Adrenal gland (tissue), 12 donors: Measurements from ENCODE around the gene CALM3. TPM values are rescaled to one million over a fixed set of nuclear protein-coding genes. Genes with fewer than 3 reads are reported as not detected.

Source experiments
- DNase-seq, 7 donors: peaks; one replicate each; pipeline ENCODE4 v3.0.0-alpha.2; 2019 to 2020
- H3K27ac ChIP-seq, 5 donors: fragments of 200-600 bp; sonication (generic) in 4 of 5; 1 replicate in 3 of 5; 2 replicates in 2 of 5; pipeline versions ENCODE4 v1.5.1 to v1.8.0; 2016 to 2020; ENCODE audit warnings: mild to moderate bottlenecking in 1 of 5
- H3K27me3 ChIP-seq: fragments of 200-600 bp; 2 replicates; pipeline ENCODE4 v1.8.0; 2021
- H3K36me3 ChIP-seq, 2 donors: fragments of 200-600 bp; replicated peaks in 1 of 2; 1 replicate in 1 of 2; 2 replicates in 1 of 2; pipeline versions ENCODE4 v1.5.1 to v1.8.0; 2018 to 2022
- H3K4me1 ChIP-seq, 2 donors: fragments of 200-600 bp; replicated peaks in 1 of 2; 1 replicate in 1 of 2; 2 replicates in 1 of 2; pipeline versions ENCODE4 v1.5.1 to v1.8.0; 2018 to 2021
- H3K4me3 ChIP-seq, 4 donors: fragments of 200-600 bp; sonication (generic) in 3 of 4; one replicate each; pipeline ENCODE4 v1.5.1; 2016 to 2018
- H3K9me3 ChIP-seq, 3 donors: fragments of 200-600 bp; sonication (generic) in 1 of 3; replicated peaks in 1 of 3; 1 replicate in 2 of 3; 2 replicates in 1 of 3; pipeline versions ENCODE4 v1.5.1 to v1.8.0; 2016 to 2021
- CTCF ChIP-seq, 6 experiments: fragments of 450-650 bp in 4 of 6; fragments of 200-600 bp in 2 of 6; sonication (generic) in 1 of 6; IDR thresholded peaks; 1 replicate in 5 of 6; 2 replicates in 1 of 6; pipeline versions ENCODE4 v1.5.1 to v1.8.0; 2016 to 2021; ENCODE audit warnings: antibody characterized with exemption in 6 of 6, mild to moderate bottlenecking in 2 of 6, moderate library complexity in 1 of 6
- POLR2A ChIP-seq, 2 donors: fragments of 450-650 bp; IDR thresholded peaks; one replicate each; pipeline ENCODE4 v1.6.1; 2017; ENCODE audit warnings: antibody characterized with exemption in 2 of 2, mild to moderate bottlenecking in 2 of 2, moderate library complexity in 1 of 2
- WGBS, 4 donors: extraction: QIAGEN DNeasy Blood & Tissue Kit in 2 of 4; methylation state at CpG; one replicate each; pipeline versions ENCODE4 v1.1.5 to v1.1.7; 2013 to 2017; 5-methylcytosine and 5-hydroxymethylcytosine counted together
- intact Hi-C, 2 donors: fragments of 100-400 bp; cut with DNase I; formaldehyde crosslinking; loops; one replicate each; pipeline versions ENCODE4 v1.14.1 to v1.15.0; 2022 to 2023
- polyA plus RNA-seq, 3 donors: library from polyadenylated mRNA; stranded (reverse); fragments of 200-250 nt in 2 of 3; fragments of 350-450 nt in 1 of 3; fragmentation: Illumina TruSeq in 1 of 3; extraction: RNeasy Lipid Tissue Mini Kit (QIAGEN cat#74804) in 1 of 3; gene quantifications; one replicate each; pipeline ENCODE4 v1.2.3, GENCODE V29; 2013 to 2014
- total RNA-seq, 9 donors: library from RNA; depleted of rRNA in 4 of 9; stranded (reverse); fragments of >200 nt in 4 of 9; fragments of 120-200 nt in 1 of 9; fragmentation: NEBNext Ultra II Directional in 1 of 9; extraction: Animal tissue kit (Norgen Biotek cat#: 25700) in 1 of 9; gene quantifications; one replicate each; pipeline versions ENCODE4 v1.1.0 to v1.2.4, GENCODE V29; 2013 to 2023
- donor health status: healthy with polysubstance abuse.
- donor health status: Bipolar disorder and iron deficiency.
- donor health status: DM: yes; HTN: yes; CAD: no.
- donor health status: DM: no; HTN: no; CAD: no.
- donor health status: DM: no; HTN: no; CAD: no.
- donor health status: DM: yes; HTN: yes; CAD: no.

Gene CALM3
- total and polyA plus RNA-seq, 12 donors = 177 to 579 (median 278) TPM

- Histone ChIP-seq H3K4me3 (no peak overlapping the region), H3K4me1 (peaks cover 0 to 4% of the 10 kb centered on the region in 2 donors), H3K27me3 (peaks cover 17% of the 10 kb centered on the region), H3K36me3 (no peaks in the 10 kb centered on the region), H3K9me3 (no peaks in the 10 kb centered on the region), H3K27ac (peak overlapping the region in 1 of 5 donors; percentile 58)
- DNase-seq = no peak
- intact Hi-C loops = no loop called here
- TF ChIP-seq CTCF (IDR thresholded peaks at IDR 0.05) (no peak), POLR2A (IDR thresholded peaks at IDR 0.05) (no peak)
- WGBS, 4 donors = 43 to 60% (median 52%) methylated on average over 3 of the region's 3 CpGs
These were observed 43.6 kb downstream of the CALM3 start for GRCh38 chr19:46644720-46645119.

GRCh38 chr19:46646402-46646801 lies 45.3 kb downstream of the CALM3 start:
- intact Hi-C loops = no loop called here
- no peak overlapping the region for H3K27ac ChIP-seq

GRCh38 chr19:46648060-46648960 lies 47.2 kb downstream of the CALM3 start:
- DNase-seq = no peak
- Histone ChIP-seq H3K27ac (no peak overlapping the region), H3K27me3 (peaks cover 15% of the 10 kb centered on the region), H3K4me1 (no peaks in the 10 kb centered on the region), H3K36me3 (no peaks in the 10 kb centered on the region), H3K4me3 (no peak overlapping the region), H3K9me3 (no peaks in the 10 kb centered on the region)
- WGBS, 4 donors = 39 to 53% (median 44%) methylated on average over 12 to 63 of the region's 63 CpGs
- TF ChIP-seq POLR2A (IDR thresholded peaks at IDR 0.05) (no peak), CTCF (IDR thresholded peaks at IDR 0.05) (no peak)
- intact Hi-C loops = no loop called here

More at GRCh38 chr19:46646402-46646801, 45.3 kb downstream of the CALM3 start:
- TF ChIP-seq POLR2A (IDR thresholded peaks at IDR 0.05) (no peak), CTCF (IDR thresholded peaks at IDR 0.05) (no peak)
- H3K4me1 ChIP-seq = no peaks in the 10 kb centered on the region
- H3K4me3 ChIP-seq = no peak overlapping the region
- no peak for DNase-seq
- no peaks in the 10 kb centered on the region for H3K36me3 ChIP-seq
- WGBS, 4 donors = 75 to 81% (median 78%) methylated on average over 3 of the region's 3 CpGs
- H3K27me3 ChIP-seq = peaks cover 15% of the 10 kb centered on the region
- H3K9me3 ChIP-seq = no peaks in the 10 kb centered on the region

GRCh38 chr19:46648961-46649960 lies 48.1 kb downstream of the CALM3 start:
- peaks cover 15% of the 10 kb centered on the region for H3K27me3 ChIP-seq
- H3K27ac ChIP-seq = no peak overlapping the region
- no peaks in the 10 kb centered on the region for H3K9me3 ChIP-seq
- TF ChIP-seq POLR2A (IDR thresholded peaks at IDR 0.05) (no peak), CTCF (IDR thresholded peaks at IDR 0.05) (no peak)
- H3K4me1 ChIP-seq = no peaks in the 10 kb centered on the region
- WGBS, 4 donors = 29 to 38% (median 31%) methylated on average over 2 to 144 of the region's 144 CpGs
- no peak overlapping the region for H3K4me3 ChIP-seq
- intact Hi-C loops = no loop called here
- no peak for DNase-seq
- H3K36me3 ChIP-seq = no peaks in the 10 kb centered on the region
